Epithelial cell of esophagus (primary cell): ENCODE results near the gene LMF1.

Experiments used
- DNase-seq: peaks from one replicate; pipeline ENCODE4 v3.0.0; 2010; ENCODE audit warnings: low read depth
- H3K4me3 ChIP-seq: 2 replicates; pipeline ENCODE4 v1.5.1; 2011; ENCODE audit warnings: mild to moderate bottlenecking, low read length, control low read depth
- CTCF ChIP-seq: IDR thresholded peaks from 2 replicates; pipeline ENCODE4 v1.5.1; 2011; ENCODE audit warnings: low read depth, mild to moderate bottlenecking, low read length, control low read depth, inconsistent platforms; ENCODE audit not compliant: insufficient read depth; ENCODE audit errors: missing control alignments

The LMF1 gene

GRCh38 chr16:970766-971581 lies at the start of gene LMF1:
Gene LMF1, minus strand, starts transcription at chr16:970984. Its CDS starts 4 bp downstream, at chr16:970980.
- peak within 1 kb of the TSS; percentile 51 for H3K4me3 ChIP-seq
- TF ChIP-seq CTCF, result no peak
- peak; percentile 68 for DNase-seq

GRCh38 chr16:1020091-1020399 lies 49.3 kb upstream of the LMF1 start:
- no peak for DNase-seq
- H3K4me3 ChIP-seq, result no peak overlapping the region
- no peak for TF ChIP-seq CTCF

GRCh38 chr16:1019231-1020090 lies 48.7 kb upstream of the LMF1 start:
- no peak for TF ChIP-seq CTCF
- DNase-seq, result no peak
- H3K4me3 ChIP-seq, result no peak overlapping the region

- no peak for DNase-seq
- H3K4me3 ChIP-seq, result no peak overlapping the region
- no peak for TF ChIP-seq CTCF
Observed at GRCh38 chr16:1018447-1019198, 47.8 kb upstream of the LMF1 start.

GRCh38 chr16:1014771-1015495 lies 44.1 kb upstream of the LMF1 start:
- no peak for DNase-seq

More at GRCh38 chr16:1014771-1015495, 44.1 kb upstream of the LMF1 start:
- TF ChIP-seq CTCF, result no peak
- no peak overlapping the region for H3K4me3 ChIP-seq
